ENCODE data around the gene SUPV3L1.
"Not testable (repeated sequence)": the region's sequence is repeated elsewhere in the genome, so short reads cannot be mapped to it uniquely, and the experiment has no call there.

SUPV3L1 gene

DNA sequence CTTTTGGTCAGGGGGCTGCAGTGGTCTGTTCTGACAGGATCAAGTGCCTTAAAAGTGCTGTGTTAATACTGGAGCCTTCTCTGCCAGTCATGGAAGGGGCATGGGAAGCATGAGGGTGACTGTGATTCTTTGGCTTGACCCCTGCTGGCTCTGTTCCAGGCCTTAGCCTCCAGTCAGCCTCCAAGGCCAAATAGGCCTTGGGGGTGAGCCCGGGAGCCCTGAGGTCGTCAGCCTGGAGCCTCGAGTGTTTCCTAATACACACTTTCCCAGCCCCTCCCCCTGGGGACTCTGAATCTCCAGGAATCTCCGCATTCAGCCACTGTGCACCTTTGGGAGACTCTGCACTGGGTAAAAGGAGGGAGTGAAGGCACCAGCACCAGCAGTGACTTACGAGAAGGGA lies 50.1 kb downstream of the SUPV3L1 start:
- no peak for DNase-seq (ENCODE audit: low read depth in 2 of 2)

DNA sequence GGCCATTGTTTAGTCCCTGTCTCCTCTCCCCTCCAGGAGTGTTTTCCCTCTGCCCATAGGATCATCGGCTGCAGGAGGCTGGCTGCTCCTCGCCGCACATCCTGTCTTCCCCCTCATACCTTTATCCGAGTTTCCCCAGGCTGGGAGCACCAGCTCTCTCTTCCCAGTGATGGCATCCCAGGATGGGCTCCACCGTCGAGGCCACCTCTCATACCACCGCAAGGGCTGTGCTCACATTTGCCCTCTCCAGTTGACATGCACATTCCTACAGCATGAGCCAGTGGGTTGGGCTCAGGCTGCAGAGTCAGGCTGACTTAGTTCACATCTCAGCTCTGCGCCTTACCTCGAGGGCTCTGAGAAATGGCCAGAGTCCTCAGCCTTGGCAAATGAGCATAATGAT lies 52.2 kb downstream of the SUPV3L1 start:
- DNase-seq (ENCODE audit: low read depth in 2 of 2), result no peak

DNA sequence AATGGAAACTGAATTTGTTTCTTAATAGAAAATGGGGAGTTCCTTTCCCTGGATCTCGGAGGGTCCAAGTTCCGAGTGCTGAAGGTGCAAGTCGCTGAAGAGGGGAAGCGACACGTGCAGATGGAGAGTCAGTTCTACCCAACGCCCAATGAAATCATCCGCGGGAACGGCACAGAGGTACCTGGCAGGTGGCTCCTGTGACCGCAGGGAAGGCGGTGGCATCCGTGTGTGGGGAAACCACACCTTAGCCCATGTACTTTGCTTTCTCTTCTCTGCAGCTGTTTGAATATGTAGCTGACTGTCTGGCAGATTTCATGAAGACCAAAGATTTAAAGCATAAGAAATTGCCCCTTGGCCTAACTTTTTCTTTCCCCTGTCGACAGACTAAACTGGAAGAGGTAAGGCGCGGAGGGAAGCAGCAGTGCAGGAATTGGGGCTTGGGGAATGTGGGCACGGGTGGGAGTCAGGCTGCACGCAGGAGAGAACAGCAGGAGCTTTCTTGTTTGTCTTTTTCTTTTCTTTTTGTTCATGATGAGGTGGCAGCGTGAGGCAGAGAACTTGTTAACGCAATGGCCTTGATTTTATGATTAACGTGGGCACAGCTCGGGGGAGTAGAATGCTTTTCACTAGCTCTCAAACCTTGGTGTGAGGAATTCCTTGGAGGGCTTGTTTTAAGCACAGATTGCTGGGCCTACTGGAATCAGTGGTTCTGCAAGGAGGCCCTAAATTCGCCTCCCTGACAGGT lies 52.9 kb downstream of the SUPV3L1 start:
- DNase-seq (ENCODE audit: low read depth in 2 of 2), result no peak

DNA sequence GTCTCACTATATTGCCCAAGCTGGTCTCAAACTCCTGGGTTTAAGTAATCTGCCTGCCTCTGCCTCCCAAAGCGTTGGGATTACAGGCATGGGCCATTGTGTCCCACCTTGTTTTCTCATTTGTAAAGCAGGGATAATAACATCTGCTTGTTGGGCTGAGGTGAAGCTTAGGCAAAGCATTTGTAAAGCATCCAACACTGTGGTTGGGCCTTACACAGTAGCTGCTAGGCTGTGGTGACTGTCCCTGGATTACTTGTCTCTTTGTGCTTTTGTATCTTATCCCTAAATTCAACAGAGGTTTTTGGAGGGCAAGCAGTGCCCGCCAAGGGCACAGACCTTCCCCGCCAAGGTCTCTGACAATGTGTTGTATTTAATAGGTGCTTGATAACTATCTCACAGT lies 54.4 kb downstream of the SUPV3L1 start:
- DNase-seq (ENCODE audit: low read depth in 2 of 2), result no peak

DNA sequence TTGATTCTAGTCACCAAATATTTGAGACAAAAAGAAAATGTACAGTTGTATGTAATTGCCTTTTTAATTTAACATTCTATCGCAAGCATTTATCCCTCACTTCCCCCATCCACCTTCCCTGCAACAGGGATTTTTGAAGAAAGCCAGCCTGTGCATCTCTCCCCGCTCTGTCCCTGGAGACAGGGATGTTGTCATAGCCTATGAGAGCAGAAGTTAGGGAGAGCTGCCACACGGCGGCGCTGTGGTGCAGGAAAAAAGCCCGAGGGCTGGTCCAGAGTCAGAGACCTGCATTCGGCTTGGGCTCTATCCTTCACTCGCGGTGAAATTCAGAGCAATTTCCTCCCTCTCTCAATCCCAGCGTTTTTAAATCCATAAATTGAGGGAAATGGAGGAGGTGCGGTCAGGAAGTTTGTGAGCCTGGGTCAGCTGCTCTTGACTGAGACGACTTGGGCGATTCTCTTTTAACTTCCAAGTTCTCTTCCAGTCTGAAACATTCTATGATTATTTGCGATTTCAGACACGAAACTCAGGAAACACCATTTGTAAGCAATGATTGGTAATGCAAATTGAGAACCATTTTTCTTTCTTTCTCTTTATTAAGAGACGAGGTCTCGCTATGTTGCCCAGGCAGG lies 57.6 kb downstream of the SUPV3L1 start:
- peak; percentile 69 to 87 for DNase-seq (ENCODE audit: low read depth in 2 of 2)

DNA sequence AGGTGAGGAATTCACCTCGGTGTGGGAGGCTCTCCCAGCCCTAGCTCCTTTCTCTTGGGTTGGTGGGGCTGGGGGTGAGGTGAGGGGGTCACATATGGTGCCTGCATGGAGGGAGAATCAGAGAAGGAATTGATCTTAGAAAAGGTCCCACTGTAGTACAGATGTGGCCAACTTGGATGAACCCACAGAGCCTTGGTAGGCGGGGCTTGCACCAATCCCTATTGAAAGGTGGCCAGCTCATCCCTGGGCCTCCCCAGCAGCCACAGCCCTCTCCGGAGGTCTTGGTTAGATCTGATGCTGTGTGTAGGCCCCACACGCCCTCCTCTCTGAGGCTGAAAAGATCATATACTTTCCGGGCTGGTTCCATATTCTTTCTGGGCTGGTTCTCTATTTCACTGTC lies 59.1 kb downstream of the SUPV3L1 start:
- DNase-seq (ENCODE audit: low read depth in 2 of 2), result no peak

DNA sequence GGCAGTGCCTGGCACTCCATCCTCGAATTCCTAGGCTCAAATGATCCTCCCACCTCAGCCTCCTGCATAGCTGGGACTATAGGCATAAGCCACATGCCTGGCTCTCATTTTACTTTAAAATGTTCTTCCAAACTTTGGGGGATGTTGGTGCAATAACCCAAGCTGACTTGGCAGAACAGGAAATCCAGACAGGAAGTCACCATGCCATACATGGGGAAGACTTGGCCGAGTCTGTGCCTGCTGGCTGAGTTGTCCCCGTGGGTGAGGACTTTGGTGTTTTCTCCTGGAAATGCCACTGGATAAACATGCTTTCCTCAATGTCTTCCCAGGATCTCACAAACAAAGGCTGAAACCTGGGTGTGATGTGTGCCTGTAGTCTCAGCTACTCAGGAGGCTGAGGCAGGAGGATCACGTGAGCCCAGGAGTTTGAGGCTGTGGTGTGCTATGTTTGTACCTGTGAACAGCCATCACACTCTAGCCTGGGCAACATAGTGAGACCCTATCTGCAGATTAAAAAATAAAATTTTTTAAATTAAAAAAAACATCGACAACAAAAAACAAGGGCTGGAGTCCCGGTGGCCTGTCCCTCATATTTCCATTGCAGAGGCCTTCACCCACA lies 59.9 kb downstream of the SUPV3L1 start:
- no peak for DNase-seq (ENCODE audit: low read depth in 2 of 2)

DNA sequence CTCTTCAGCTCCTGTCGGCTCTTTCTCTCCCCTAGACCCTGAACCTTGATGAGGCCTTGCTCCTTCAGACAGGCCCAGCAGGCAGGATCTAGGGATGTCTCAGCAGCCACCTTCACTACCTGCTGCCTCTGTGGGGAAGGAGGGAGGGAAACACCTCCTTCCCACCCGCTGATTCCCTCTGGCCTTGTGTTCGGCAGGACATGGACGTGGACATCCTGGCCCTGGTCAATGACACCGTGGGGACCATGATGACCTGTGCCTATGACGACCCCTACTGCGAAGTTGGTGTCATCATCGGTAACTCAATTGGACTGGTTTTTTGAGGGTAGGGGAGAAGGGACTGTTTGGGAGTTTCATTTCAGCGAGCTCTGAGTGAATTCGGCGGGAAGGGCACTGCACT lies 60.4 kb downstream of the SUPV3L1 start:
- no peak for DNase-seq (ENCODE audit: low read depth in 2 of 2)

DNA sequence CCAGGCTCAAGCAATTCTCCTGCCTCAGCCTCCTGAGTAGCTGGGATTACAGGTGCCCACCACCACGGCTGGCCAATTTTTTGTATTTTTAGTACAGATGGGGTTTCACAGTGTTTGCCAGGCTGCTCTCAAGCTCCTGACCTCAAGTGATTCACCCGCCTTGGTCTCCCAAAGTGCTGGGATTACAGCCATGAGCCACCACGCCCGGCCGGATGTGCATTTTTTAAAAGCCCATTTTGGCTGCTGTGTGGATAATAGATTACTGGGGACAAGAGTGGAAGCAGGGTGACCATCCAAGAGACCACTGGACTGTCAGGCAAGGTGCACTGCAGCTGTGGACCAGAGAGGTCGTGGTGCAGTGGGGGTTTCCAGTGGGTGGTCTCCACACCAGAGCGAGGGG lies 61.5 kb downstream of the SUPV3L1 start:
- DNase-seq (ENCODE audit: low read depth in 2 of 2), result no peak

DNA sequence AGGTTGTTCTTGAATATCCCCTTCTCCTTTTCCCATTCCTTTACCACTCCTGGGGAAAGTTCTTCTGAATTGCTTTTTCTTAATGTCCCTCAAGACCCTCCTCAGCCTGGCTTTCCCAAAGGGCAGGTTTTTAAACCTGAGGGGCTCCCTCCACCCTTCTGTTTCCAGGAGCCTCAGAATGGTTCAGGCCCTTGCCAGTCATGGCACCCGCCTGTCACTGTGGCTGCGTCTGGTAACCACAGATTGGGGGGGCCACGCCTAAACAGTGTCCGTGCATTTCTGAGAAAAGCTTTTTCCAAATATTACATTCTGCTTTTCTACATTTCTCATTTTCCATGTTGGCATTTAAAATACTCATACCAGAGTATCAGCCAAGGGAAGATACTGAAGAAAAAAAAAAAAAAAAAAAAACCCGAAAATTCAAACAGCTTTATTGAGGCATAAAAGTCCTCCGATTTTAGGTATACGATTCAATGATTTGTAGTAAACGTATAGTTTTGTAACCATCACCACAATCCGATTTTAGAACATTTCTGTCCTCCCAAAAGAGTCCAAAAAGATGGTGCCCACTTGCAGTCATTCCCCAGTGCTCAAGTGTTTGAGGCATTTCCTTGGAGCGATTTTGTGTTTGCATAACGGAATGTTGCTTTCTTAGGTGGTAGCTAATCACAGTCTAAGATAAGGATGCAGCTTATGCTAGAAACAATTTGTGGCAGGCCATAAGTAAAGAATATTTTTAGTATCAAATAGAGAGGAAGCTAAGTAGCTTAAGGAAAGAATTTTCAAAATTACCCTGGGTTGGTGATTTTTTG lies 62.2 kb downstream of the SUPV3L1 start:
- DNase-seq (ENCODE audit: low read depth in 2 of 2), result no peak

DNA sequence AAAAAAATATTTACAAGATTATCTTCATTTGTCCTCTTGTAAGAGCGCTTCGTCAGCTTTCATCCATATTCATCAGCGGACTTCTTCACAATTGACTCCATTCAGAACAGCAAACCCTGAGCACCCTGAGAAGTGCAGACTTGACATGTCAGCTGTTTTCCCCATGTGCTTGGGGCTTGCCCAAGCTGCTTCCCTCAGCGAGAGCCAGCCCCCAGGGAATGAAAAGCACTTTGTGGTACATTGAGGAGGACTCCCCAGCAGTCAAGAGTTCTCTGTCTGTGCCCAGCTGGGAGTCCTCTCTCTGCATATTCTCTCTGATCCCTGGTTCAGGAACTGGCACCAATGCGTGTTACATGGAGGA lies 62.8 kb downstream of the SUPV3L1 start:
- DNase-seq (ENCODE audit: low read depth in 2 of 2), result no peak

DNA sequence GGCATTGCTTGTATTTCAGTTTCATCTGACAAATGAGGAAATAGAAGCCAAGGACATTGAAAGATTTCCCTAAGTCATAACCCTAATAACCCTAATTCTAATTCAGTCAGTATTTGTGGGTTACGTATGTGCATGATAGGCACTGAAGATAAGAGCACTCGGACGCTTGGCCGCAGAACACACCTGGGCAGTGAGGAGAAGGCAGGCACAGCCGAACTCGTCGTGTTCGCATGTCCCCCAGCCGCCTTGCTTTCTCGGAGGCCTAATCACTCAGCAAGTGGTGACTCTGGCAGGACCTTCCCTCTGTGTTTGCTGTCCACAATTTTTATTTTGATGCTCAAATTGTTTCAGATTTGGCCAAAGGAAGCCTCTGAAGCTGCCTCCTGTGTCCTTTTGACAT lies 63.8 kb downstream of the SUPV3L1 start:
- DNase-seq (ENCODE audit: low read depth in 2 of 2), result no peak

DNA sequence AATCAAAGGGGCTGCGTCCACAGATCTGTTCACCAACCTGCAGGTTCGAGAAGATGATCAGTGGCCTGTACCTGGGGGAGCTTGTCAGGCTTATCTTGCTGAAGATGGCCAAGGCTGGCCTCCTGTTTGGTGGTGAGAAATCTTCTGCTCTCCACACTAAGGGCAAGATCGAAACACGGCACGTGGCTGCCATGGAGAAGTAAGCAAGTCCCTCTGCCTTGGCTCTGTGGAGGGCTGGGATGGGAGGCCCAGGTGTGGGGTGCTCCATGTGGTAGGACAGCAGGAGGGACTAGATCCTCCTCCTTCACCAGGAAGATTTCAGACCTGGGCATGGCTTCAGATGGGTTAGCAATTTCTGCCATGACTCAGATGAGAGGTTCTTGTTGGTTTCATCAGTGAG lies 66.0 kb downstream of the SUPV3L1 start:
- DNase-seq (ENCODE audit: low read depth in 2 of 2), result no peak

DNA sequence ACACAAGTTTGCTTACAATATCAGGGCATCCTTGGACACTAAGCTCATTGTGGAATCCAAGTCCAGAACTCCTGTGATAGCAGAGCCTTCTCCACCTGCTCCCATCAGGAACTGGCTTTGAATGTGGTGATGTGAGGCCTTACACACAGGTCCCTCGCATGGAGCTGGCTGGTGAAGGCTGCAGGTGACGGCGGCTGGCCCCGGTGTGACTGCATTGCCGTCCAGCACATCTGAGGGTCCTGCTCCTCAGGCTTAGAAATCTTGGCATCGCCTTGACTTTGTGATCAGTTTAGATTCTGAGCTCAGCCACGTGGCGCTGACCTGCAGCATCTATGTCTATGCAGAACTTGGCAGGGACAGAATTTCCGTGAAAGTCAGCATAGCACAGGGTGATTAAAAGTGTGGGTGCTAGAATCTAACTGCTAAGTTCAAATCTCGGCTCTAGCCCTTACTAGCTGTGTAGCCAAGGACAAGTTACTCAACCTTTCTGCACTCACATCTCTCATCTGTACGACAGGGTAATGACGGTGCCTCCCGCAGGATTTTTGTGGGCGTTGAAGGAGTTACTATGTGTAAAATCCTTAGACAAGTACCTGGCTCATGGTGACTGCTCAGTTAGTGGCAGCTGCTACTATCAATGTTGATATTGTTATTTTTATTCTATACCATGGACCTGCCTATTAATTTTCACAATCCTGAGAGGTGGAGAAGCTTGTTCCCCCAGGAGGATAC lies 66.7 kb downstream of the SUPV3L1 start:
- DNase-seq (ENCODE audit: low read depth in 2 of 2), result no peak

DNA sequence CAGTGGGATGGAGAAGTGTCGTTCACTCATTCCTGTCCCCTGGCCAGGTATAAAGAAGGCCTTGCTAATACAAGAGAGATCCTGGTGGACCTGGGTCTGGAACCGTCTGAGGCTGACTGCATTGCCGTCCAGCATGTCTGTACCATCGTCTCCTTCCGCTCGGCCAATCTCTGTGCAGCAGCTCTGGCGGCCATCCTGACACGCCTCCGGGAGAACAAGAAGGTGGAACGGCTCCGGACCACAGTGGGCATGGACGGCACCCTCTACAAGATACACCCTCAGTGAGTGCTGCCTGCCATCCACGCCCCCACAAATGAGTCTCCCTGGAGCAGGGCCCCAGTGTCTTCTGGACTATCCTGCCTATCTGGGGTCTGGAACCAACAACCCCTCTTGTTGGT lies 67.3 kb downstream of the SUPV3L1 start:
- DNase-seq (ENCODE audit: low read depth in 2 of 2), result no peak

DNA sequence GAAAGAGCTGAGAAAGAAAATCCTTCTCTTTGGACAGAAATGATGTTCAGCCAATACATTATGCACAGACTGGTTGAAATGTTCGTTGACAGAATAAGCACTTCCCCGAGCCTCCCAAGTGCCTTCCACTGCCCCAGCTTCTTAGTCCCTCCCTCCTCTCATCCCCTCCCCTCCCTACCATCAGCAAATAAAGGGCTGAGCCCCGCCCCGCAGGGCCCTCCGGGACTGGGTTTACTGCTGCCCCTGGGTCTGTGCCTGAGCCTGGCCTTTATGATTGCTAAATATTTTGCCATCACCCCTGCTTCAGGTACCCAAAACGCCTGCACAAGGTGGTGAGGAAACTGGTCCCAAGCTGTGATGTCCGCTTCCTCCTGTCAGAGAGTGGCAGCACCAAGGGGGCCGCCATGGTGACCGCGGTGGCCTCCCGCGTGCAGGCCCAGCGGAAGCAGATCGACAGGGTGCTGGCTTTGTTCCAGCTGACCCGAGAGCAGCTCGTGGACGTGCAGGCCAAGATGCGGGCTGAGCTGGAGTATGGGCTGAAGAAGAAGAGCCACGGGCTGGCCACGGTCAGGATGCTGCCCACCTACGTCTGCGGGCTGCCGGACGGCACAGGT lies 68.2 kb downstream of the SUPV3L1 start:
- no peak for DNase-seq (ENCODE audit: low read depth in 2 of 2)

DNA sequence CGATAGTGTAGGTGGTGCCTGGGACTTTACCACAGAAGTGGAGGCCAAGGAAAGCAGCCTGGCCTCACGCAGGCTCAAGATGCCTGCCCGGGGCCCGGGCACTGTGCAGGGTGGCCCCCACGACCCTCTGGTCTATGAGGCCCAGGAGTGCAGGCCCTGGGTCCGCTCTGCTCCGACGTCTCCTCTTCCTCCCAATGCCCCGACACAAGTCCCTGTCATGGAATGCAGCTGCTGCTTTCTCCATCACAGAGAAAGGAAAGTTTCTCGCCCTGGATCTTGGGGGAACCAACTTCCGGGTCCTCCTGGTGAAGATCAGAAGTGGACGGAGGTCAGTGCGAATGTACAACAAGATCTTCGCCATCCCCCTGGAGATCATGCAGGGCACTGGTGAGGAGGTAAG lies 70.0 kb downstream of the SUPV3L1 start:
- no peak for DNase-seq (ENCODE audit: low read depth in 2 of 2)

DNA sequence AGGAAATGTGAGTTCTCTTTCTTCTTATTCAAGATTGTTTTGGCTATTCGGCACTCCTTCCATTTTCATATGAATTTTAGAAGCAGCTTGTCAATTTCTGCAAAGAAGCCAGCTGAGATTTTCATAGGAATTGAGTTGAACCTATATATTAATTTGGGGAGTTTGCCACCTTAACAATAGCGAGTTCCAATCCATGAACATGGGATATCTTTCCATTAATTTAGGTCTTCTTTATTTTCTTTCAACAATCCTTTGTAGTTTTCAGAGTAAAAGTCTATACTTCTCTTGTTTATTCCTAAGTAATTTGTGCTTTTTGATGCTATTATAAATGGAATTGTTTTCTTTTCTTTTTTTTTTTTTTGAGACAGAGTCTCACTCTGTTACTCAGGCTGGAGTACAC lies 71.4 kb downstream of the SUPV3L1 start:
- not testable (repeated sequence) for DNase-seq (ENCODE audit: low read depth in 2 of 2)

DNA sequence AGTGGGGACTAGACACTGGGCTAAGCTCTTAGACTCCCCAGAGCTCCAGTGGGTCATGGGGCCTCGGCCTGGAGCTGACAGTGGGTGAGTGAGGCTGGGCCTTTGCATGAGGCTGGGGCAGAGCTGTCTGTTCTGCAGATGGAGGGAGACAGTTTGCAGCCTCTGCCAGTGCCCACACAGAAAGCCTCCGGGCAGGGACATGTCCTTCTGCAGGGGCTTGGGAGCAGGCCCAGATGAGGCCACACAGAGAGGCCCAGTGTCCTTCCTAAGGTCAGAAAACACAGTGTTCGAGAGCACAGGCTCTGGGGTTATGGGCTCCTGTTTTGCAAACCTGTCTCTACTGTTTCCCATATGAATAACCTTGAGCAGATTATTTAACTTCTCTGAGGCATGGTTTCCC lies 73.1 kb downstream of the SUPV3L1 start:
- no peak for DNase-seq (ENCODE audit: low read depth in 2 of 2)

DNA sequence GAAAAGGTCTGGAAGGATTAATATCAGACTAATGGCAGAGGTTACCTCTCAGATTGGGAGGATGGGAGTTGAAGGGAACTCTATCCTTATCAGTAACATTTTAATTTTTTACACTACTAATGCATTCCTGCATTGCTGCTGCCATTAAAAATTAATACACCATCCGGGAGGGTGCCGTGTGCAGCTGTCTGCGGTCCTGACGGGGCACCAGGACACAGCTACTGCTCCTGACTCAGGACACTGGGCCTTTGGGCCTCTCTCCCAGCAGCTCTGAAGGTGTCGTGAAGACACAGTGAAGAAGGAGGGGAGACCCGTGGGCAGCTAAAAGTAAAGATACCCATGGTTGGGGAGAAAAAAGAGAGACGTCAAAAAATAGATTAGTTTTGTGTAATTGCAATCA lies 74.8 kb downstream of the SUPV3L1 start:
- DNase-seq (ENCODE audit: low read depth in 2 of 2), result no peak

Measured in stimulated activated CD8-positive, alpha-beta memory T cell treated with anti-CD3 and anti-CD28 coated beads, Interleukin-2, amount 100 ng/mL, for 48 hours (primary cell).